ENCODE data around the gene SLC39A3. TPM values are rescaled to one million over a fixed set of nuclear protein-coding genes. Genes with fewer than 3 reads are reported as not detected.
"Not testable (repeated sequence)": the region's sequence is repeated elsewhere in the genome, so short reads cannot be mapped to it uniquely, and the experiment has no call there.

The SLC39A3 gene
- total RNA-seq, 1 donor from 2014 or later, result 22.6 TPM

- peaks cover 54% of the 10 kb centered on the region for H3K27me3 ChIP-seq (ENCODE audit: low read depth)
- intact Hi-C loops (cut with micrococcal nuclease), result no loop called here
- H3K36me3 ChIP-seq, result peaks cover 5% of the 10 kb centered on the region
- H3K4me3 ChIP-seq, result no peak overlapping the region
- peaks cover 19% of the 10 kb centered on the region for H3K4me1 ChIP-seq
- DNase-seq, result no peak
- no peak for TF ChIP-seq CTCF (IDR thresholded peaks at IDR 0.05; ENCODE audit: borderline replicate concordance)
- peaks cover 12% of the 10 kb centered on the region for H3K9me3 ChIP-seq (replicated peaks)
- H3K27ac ChIP-seq (replicated peaks), result no peak overlapping the region
These were observed 23.6 kb downstream of the SLC39A3 start for GRCh38 chr19:2716275-2716650.

GRCh38 chr19:2715470-2716274 is 24.1 kb downstream of the SLC39A3 start:
- DNase-seq, result no peak
- H3K27me3 ChIP-seq (ENCODE audit: low read depth), result peaks cover 53% of the 10 kb centered on the region
- H3K27ac ChIP-seq (replicated peaks), result no peak overlapping the region
- H3K36me3 ChIP-seq, result peaks cover 5% of the 10 kb centered on the region
- peaks cover 12% of the 10 kb centered on the region for H3K9me3 ChIP-seq (replicated peaks)
- H3K4me1 ChIP-seq, result peaks cover 18% of the 10 kb centered on the region
- no peak for TF ChIP-seq CTCF (IDR thresholded peaks at IDR 0.05; ENCODE audit: borderline replicate concordance)
- intact Hi-C loops (cut with micrococcal nuclease), result no loop called here
- no peak overlapping the region for H3K4me3 ChIP-seq

GRCh38 chr19:2714531-2715269 is 25.1 kb downstream of the SLC39A3 start:
- no peak for TF ChIP-seq CTCF (IDR thresholded peaks at IDR 0.05; ENCODE audit: borderline replicate concordance)
- DNase-seq, result no peak
- H3K36me3 ChIP-seq, result peaks cover 5% of the 10 kb centered on the region
- intact Hi-C loops (cut with micrococcal nuclease), result no loop called here
- peaks cover 12% of the 10 kb centered on the region for H3K9me3 ChIP-seq (replicated peaks)
- H3K4me1 ChIP-seq, result peaks cover 11% of the 10 kb centered on the region
- peaks cover 43% of the 10 kb centered on the region for H3K27me3 ChIP-seq (ENCODE audit: low read depth)
- H3K4me3 ChIP-seq, result no peak overlapping the region
- no peak overlapping the region for H3K27ac ChIP-seq (replicated peaks)

- H3K4me1 ChIP-seq; DNase-seq; H3K36me3 ChIP-seq; H3K27ac ChIP-seq (replicated peaks); H3K4me3 ChIP-seq; intact Hi-C loops (cut with micrococcal nuclease): not testable (repeated sequence)
- Histone ChIP-seq H3K9me3 (replicated peaks) (peaks cover 12% of the 10 kb centered on the region), H3K27me3 (ENCODE audit: low read depth) (peaks cover 37% of the 10 kb centered on the region)
These were observed 25.7 kb downstream of the SLC39A3 start for GRCh38 chr19:2714102-2714501.

GRCh38 chr19:2713170-2713569 is 26.6 kb downstream of the SLC39A3 start:
- intact Hi-C loops (cut with micrococcal nuclease); DNase-seq; H3K36me3 ChIP-seq; H3K4me1 ChIP-seq; H3K27ac ChIP-seq (replicated peaks); H3K4me3 ChIP-seq: not testable (repeated sequence)
- Histone ChIP-seq H3K27me3 (ENCODE audit: low read depth) (peaks cover 30% of the 10 kb centered on the region), H3K9me3 (replicated peaks) (peaks cover 12% of the 10 kb centered on the region)

- intact Hi-C loops (cut with micrococcal nuclease), result no loop called here
- Histone ChIP-seq H3K9me3 (replicated peaks) (peaks cover 12% of the 10 kb centered on the region), H3K4me1 (peaks cover 4% of the 10 kb centered on the region), H3K4me3 (no peak overlapping the region), H3K27me3 (ENCODE audit: low read depth) (peaks cover 31% of the 10 kb centered on the region), H3K27ac (replicated peaks) (no peak overlapping the region), H3K36me3 (peaks cover 5% of the 10 kb centered on the region)
- no peak for TF ChIP-seq CTCF (IDR thresholded peaks at IDR 0.05; ENCODE audit: borderline replicate concordance)
- no peak for DNase-seq
These were observed 28.0 kb downstream of the SLC39A3 start for GRCh38 chr19:2711875-2712205.
